OCI-LY1 (cell line): ENCODE results near the gene AGPAT2.

Experiments used
- CTCF ChIP-seq: fragments of 200-600 bp; sonication (generic), shearing (Covaris generic); IDR thresholded peaks from 2 replicates; pipeline ENCODE4 v1.5.1; 2017; ENCODE audit warnings: mild to moderate bottlenecking, antibody characterized with exemption, low read length, moderate library complexity, mixed read lengths
- EZH2 ChIP-seq: fragments of 200-600 bp; sonication (generic), shearing (Covaris generic); IDR thresholded peaks from 2 replicates; pipeline ENCODE4 v1.8.0; 2017; ENCODE audit warnings: borderline replicate concordance, mixed run types, mild to moderate bottlenecking, antibody characterized with exemption, low read length, moderate library complexity, mixed read lengths

- TF ChIP-seq CTCF (peak; percentile 92), EZH2 (no peak)
These were observed 15.4 kb downstream of the AGPAT2 start for GRCh38 chr9:136671646-136672430.
